ENCODE measurements around the gene CDK2.

Gene CDK2

GRCh38 chr12:56014205-56014604 lies 47.6 kb downstream of the CDK2 start:
- no peak overlapping the region for H3K4me3 ChIP-seq (ENCODE audit: low read depth, low read length)
- no peak for TF ChIP-seq CTCF (IDR thresholded peaks at IDR 0.05; ENCODE audit: control insufficient read depth, extremely low read depth, insufficient read depth)
- no peak for DNase-seq (ENCODE audit: low read depth)

- no peak overlapping the region for H3K4me3 ChIP-seq (ENCODE audit: low read depth, low read length)
- DNase-seq (ENCODE audit: low read depth), result no peak
These were observed 50.6 kb downstream of the CDK2 start for GRCh38 chr12:56017181-56017580.

GRCh38 chr12:56018356-56018755 lies 51.7 kb downstream of the CDK2 start:
- TF ChIP-seq CTCF (IDR thresholded peaks at IDR 0.05; ENCODE audit: control insufficient read depth, extremely low read depth, insufficient read depth), result no peak
- H3K4me3 ChIP-seq (ENCODE audit: low read depth, low read length), result no peak overlapping the region
- no peak for DNase-seq (ENCODE audit: low read depth)

More at GRCh38 chr12:56017181-56017580, 50.6 kb downstream of the CDK2 start:
- no peak for TF ChIP-seq CTCF (IDR thresholded peaks at IDR 0.05; ENCODE audit: control insufficient read depth, extremely low read depth, insufficient read depth)

GRCh38 chr12:56020423-56021184 lies 54.0 kb downstream of the CDK2 start, which contains the start of gene IKZF4:
Gene IKZF4, plus strand, starts transcription at chr12:56021043. Its CDS starts 451 bp downstream, at chr12:56021494.
- no peak for TF ChIP-seq CTCF (IDR thresholded peaks at IDR 0.05; ENCODE audit: control insufficient read depth, extremely low read depth, insufficient read depth)
- DNase-seq (ENCODE audit: low read depth), result no peak

GRCh38 chr12:56021889-56022497 lies 55.4 kb downstream of the CDK2 start:
- DNase-seq (ENCODE audit: low read depth), result no peak
- no peak overlapping the region for H3K4me3 ChIP-seq (ENCODE audit: low read depth, low read length)
- TF ChIP-seq CTCF (IDR thresholded peaks at IDR 0.05; ENCODE audit: control insufficient read depth, extremely low read depth, insufficient read depth), result no peak

More at GRCh38 chr12:56020423-56021184, 54.0 kb downstream of the CDK2 start, which contains the start of gene IKZF4:
- H3K4me3 ChIP-seq (ENCODE audit: low read depth, low read length), result no peak within 1 kb of the TSS
